NCI-H524 treated with DMSO at 0.1 percent for 48 hours (cell line): ENCODE data around the gene CIRBP.

Experiments used
- DNase-seq: peaks from one replicate; lab custom pipeline; 2025; lab: John Stamatoyannopoulos, UW

CIRBP gene

DNA sequence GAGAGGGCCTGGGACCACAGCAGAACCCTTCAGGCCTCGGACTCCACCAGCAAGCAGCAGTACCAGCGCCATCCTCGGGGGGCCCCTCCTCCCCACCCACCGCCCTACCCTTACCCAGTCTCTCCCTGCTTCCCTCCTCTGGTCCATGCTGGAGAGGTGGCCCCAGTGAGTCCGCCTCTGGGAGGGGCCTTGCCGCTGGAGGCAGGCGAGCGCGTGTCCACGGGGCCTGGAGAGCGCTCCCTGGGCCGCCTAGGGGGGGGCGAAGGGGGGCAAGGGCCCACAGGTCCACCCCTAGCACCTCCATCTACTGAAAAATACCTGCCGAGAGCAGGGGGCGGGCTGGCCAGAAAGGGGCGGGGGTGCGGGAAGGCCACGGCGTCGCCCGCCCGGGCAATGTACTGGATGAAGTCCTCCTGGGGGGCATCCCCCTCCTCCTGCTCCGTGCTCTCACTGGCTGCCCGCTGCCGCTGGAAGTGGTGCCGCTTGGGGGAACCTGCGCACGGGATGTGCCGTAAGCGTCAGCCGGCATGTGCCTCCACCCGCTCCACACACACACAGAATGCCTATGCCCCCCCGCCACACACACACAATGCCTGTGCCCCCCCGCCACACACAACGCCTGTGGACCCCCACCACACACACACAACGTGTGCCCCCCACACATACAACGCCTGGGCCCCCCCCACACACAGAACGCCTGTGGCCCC is 38.2 kb upstream of the CIRBP start:
- no peak for DNase-seq

DNA sequence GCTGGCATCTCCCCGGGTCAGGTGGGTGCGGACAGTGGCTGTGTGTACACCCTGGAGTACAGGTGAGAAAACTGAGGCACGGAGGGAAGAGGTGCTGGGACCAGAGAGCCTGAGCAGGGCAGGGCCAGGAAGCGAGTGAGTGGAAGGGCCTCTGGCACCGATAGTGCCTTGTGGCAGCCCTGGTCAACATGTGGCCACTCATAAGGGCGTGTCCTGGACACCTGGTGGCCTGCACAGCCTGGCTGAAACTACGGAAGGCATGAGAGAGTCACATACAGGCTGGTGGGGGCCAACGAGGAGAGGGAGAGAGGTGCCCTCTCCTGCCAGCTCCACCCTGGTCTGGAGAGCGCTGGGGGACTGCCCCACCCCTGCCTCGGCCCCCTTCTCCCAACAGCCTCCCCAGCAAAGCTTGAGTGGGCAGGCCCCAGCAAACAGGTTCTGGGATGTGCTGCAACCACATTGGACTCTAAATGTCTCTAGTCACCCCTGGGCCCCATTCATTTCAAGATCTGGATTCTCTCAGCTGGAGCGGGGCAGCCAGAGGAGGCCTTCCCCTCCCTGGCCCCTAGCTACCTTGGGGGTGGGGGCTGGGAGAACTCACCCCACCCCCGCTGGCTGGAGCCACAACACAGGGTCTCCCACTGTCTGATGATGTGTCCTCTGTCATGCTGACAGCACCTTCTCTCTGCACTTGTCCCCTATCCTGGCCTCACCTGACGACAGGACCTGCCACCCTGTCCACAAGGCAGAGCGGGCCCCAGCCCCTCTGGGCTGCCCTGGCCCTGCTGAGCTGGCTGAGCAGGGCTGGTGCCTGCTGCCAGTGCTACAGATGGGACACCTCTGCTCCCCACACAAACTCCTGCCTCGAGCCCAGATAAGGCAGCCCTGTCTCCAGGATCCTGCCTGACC is 37.1 kb upstream of the CIRBP start:
- no peak for DNase-seq

- no peak for DNase-seq
Observed at GRCh38 chr19:1232652-1233072, 36.5 kb upstream of the CIRBP start.

DNA sequence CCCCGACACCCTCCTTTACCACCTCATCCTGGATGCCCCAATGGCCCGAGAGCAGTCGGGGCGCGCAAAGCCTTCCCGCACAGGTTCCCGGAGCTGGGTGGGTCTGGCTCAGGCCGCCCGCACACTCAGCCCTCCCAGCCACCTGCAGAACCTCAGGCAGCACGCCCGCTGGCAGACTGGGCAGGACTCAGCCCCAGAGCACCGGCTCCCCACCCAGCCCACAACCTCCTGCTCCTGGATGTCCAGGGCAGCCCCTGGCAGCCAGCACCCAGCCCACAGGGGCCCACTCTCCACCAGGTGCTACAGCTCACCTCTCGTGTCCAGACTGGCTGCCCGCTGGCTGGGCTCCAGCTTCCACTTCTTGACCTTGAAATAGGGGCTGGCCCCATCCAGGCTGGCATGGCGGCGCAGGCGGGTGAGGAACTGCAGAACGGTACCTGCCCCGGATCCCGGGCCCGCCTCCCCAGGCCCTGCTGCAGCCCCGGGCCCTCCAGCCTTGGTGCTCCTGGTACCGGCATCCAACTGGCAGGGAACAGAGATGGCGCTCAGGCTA is 35.9 kb upstream of the CIRBP start:
- DNase-seq = no peak

- DNase-seq = no peak
Observed at GRCh38 chr19:1234051-1234954, 34.8 kb upstream of the CIRBP start.

GRCh38 chr19:1234955-1235380 is 34.2 kb upstream of the CIRBP start:
- no peak for DNase-seq

GRCh38 chr19:1235625-1236538 is 33.2 kb upstream of the CIRBP start:
- no peak for DNase-seq

DNA sequence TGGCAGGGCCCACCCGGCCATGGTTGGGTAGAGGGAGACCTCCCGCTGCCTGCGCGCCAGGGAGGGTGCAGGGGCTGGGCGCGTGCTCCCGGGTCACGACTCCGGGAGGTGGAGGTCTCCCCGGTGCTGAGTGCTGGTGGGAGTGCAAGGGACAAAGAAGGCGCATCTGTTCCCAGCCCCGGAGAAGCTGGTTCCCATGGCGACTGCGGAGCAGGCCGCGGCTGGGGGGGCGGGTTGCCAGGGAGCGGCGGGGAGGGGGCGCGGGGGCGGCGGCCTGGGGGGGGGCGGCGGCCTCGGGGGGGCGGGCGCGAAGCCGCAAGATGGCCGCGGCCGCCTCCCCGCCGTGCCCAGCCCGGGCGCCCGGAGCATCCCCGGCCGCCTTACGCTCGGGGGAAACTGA is 32.6 kb upstream of the CIRBP start:
- DNase-seq = no peak

DNA sequence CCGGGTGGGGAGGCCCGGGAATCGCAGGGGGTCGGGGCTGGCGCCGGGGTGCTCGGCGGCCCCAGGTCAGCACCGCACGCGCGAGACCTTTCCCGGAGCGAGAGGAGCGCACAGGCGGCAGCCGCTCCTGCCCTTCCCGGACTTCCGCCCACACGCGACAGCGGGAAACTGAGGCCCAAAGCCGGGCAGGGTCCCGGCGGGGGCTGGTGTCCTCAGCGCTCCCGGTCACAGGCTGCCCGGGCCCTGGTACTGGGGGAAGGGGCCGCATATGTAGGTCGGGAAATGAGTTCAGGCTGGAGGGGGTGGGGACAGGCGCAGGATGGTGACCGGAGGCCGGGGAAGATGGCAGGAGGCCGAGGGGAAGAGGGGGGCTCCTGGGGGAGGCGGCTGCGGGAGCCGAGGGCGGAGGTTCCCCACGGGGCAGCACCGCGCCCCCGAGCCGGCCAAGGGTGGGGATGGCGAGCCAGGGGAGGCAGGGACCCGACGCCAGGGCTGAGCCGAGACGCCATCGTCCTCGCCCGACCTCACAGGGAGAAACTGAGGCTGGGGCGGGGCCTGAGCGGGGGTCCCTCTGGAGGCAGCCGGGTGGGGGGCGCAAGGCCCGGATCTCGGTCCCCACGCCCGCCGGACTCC is 32.0 kb upstream of the CIRBP start:
- DNase-seq = no peak

DNA sequence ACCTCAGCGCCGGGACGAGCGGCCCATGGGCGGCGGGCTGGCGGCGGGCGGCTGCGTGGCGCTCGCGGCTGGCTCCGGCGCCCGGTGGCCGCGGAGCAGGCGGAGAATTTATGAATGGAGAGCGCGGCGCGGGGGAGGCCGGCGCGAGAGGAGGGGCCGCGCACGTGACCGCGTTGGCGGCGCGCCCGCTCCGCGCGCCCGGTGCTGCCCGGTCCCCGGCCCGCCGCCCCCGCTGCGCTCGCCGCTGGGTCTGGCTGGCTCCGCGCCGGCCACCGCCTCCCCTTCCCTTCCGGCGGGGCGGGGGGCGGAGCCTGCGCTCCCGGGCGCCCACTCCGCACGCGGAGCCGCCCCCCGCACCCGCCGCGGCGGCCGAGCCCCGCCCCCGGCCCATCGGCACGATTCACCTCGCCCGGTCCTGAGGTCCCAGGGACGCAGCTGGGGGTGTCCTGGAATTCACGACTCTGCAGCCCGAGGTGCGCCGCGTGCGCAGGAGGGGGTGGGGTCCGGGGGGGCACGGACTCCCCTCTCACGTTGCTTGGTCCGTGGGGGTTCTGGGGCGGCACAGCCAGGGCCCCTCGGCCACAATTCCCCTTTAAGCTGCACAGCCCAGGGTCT is 31.3 kb upstream of the CIRBP start, which contains the start of gene CBARP:
Gene CBARP, minus strand, starts transcription at position 252 of the 615 bp plus-strand sequence. CDS start 1,905 bp downstream, outside the sequence.
- DNase-seq = no peak

GRCh38 chr19:1238369-1239303 is 30.5 kb upstream of the CIRBP start:
- DNase-seq = no peak

DNA sequence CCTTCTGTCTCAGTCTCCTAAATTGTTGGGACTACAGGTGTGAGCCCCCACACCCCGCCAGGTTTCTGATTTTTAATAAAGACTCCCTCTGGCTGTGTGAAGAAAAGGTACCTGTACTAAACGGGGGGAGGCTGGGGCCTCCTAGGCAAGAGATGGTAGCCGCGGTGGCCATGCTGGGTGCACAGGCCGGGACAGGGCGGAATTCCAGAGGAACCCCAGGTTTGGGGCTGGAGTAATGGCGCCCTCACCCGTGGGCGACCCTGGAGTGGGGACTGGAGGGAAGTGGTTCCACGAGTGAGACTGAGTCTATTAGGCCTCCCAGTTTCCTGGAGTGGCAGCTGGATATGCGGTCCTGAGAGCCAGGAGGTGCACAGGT is 29.7 kb upstream of the CIRBP start:
- DNase-seq = no peak

DNA sequence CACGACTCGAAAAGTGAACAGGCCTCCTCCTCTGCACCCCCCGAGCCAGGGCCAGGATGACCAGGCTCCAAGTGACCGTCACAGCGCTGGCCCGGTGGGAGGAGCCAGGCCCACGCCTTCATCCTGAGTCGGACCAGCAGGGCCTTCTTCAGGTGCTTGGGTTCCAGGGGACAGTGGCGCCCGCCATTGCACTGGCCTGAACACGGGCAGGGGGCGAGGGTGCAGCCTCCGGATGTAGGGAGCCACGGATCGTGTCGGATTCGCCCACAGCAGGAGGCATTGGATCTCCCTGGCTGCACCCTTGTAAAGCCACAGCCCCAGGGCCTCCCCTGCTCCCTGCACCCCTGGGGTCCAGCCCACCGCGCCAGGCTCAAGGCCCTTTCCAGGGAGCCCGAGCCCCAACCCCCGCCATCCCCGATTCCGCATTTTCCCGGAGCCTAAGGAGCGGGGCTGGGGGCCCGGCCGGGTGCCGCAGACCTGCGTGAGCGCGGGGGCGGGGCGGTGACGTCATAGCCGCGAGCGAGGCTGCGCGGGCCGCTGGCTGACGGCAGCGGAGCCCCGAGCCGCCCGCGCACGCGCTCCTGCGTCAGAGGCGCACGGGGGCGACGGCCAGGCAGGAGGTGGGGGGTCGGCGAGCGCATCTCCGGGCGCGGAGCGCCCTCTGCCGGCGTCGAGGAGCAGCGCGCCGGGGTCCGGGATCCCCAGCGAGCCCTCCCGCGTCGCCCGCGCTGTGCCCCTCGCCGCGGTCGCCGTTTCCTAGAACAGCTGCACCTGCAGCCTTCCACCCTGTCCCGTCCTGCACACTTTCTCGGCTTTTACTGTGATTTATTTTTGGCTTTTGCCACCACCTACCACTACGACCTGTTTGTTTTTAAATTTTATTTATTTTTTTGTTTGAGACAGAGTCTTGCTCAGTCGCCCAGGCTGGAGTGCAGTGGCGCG is 29.1 kb upstream of the CIRBP start:
- no peak for DNase-seq

GRCh38 chr19:1240925-1241324 is 28.2 kb upstream of the CIRBP start:
- no peak for DNase-seq

GRCh38 chr19:1241417-1242095 is 27.6 kb upstream of the CIRBP start, which contains the start of gene ATP5F1D:
Gene ATP5F1D (plus strand): TSS chr19:1241751. CDS start chr19:1241851, 100 bp downstream.
- DNase-seq = peak; percentile 66

- no peak for DNase-seq
Observed at GRCh38 chr19:1243768-1244692, 25.1 kb upstream of the CIRBP start.
